Activated T-helper 1 cell treated with anti-CD3 and anti-CD28 coated beads, Interleukin-12 subunit alpha, Interleukin-12 subunit beta, Interleukin-2, Interleukin-4 antibody, amounts not matched to agents 30 ng/mL and 10 ng/mL and 1 ng/mL, durations not matched to agents 14 hours and 24 hours and 36 hours (primary cell): Measurements from ENCODE around the gene SSUH2. TPM values are rescaled to one million over a fixed set of nuclear protein-coding genes. Genes with fewer than 3 reads are reported as not detected.
"Not testable (repeated sequence)": the region's sequence is repeated elsewhere in the genome, so short reads cannot be mapped to it uniquely, and the experiment has no call there.

Experiments used
- DNase-seq: peaks from one replicate; pipeline ENCODE4 v3.0.0; 2021; ENCODE audit warnings: low spot score
- H3K27ac Mint-ChIP-seq: one replicate; pipeline ENCODE4 v1.8.0; 2021; ENCODE audit warnings: mild to moderate bottlenecking, mixed read lengths
- H3K27me3 Mint-ChIP-seq: one replicate; pipeline ENCODE4 v1.8.0; 2022; ENCODE audit warnings: mild to moderate bottlenecking, moderate library complexity, mixed read lengths; ENCODE audit not compliant: insufficient read depth
- H3K36me3 Mint-ChIP-seq: one replicate; pipeline ENCODE4 v1.8.0; 2021; ENCODE audit warnings: low read depth, mixed read lengths
- H3K4me1 Mint-ChIP-seq: one replicate; pipeline ENCODE4 v1.8.0; 2021; ENCODE audit warnings: low read depth, mixed read lengths
- H3K4me3 Mint-ChIP-seq: one replicate; pipeline ENCODE4 v1.8.0; 2021; ENCODE audit warnings: mild to moderate bottlenecking, moderate library complexity, mixed read lengths
- H3K9me3 Mint-ChIP-seq: one replicate; pipeline ENCODE4 v1.8.0; 2021; ENCODE audit warnings: mixed read lengths
- intact Hi-C: fragments of 100-400 bp; cut with micrococcal nuclease; formaldehyde crosslinking; loops from one replicate; pipeline ENCODE4 v1.15.1; 2024
- total RNA-seq: library from RNA; stranded (reverse); gene quantifications from 2 replicates; pipeline ENCODE4 v1.2.3, GENCODE V29; 2022

Gene SSUH2
- total RNA-seq: not detected in 2 replicates

GRCh38 chr3:8644748-8645390, at the start of gene SSUH2:
Gene SSUH2, minus strand, starts transcription at chr3:8644798. Its CDS starts 40 bp downstream, at chr3:8644758.
- Mint-ChIP-seq H3K9me3 (no peaks in the 10 kb centered on the region), H3K36me3 (no peaks in the 10 kb centered on the region), H3K4me3 (no peak within 1 kb of the TSS), H3K27me3 (no peaks in the 10 kb centered on the region), H3K27ac (no peak within 1 kb of the TSS), H3K4me1 (no peaks in the 10 kb centered on the region)
- DNase-seq: no peak
- intact Hi-C loops: no loop called here

GRCh38 chr3:8691295-8691694, 46.7 kb upstream of the SSUH2 start:
- H3K4me3 Mint-ChIP-seq, H3K27ac Mint-ChIP-seq, DNase-seq, H3K36me3 Mint-ChIP-seq, H3K9me3 Mint-ChIP-seq, H3K27me3 Mint-ChIP-seq, intact Hi-C loops, H3K4me1 Mint-ChIP-seq: not testable (repeated sequence)

GRCh38 chr3:8684992-8685391, 40.4 kb upstream of the SSUH2 start:
- intact Hi-C loops, H3K4me3 Mint-ChIP-seq, H3K27me3 Mint-ChIP-seq, H3K4me1 Mint-ChIP-seq, H3K27ac Mint-ChIP-seq, H3K9me3 Mint-ChIP-seq, H3K36me3 Mint-ChIP-seq, DNase-seq: not testable (repeated sequence)

GRCh38 chr3:8682850-8683574, 38.4 kb upstream of the SSUH2 start:
- H3K36me3 Mint-ChIP-seq, intact Hi-C loops, H3K4me3 Mint-ChIP-seq, DNase-seq, H3K4me1 Mint-ChIP-seq, H3K27me3 Mint-ChIP-seq, H3K27ac Mint-ChIP-seq, H3K9me3 Mint-ChIP-seq: not testable (repeated sequence)

- H3K9me3 Mint-ChIP-seq, H3K36me3 Mint-ChIP-seq, intact Hi-C loops, H3K27ac Mint-ChIP-seq, DNase-seq, H3K4me1 Mint-ChIP-seq, H3K4me3 Mint-ChIP-seq, H3K27me3 Mint-ChIP-seq: not testable (repeated sequence)
Measured at GRCh38 chr3:8681881-8682538, 37.4 kb upstream of the SSUH2 start.

GRCh38 chr3:8681349-8681748, 36.8 kb upstream of the SSUH2 start:
- H3K36me3 Mint-ChIP-seq: no peaks in the 10 kb centered on the region
- no peak overlapping the region for H3K4me3 Mint-ChIP-seq
- peaks cover 4% of the 10 kb centered on the region for H3K4me1 Mint-ChIP-seq
- H3K27ac Mint-ChIP-seq: no peak overlapping the region
- no peaks in the 10 kb centered on the region for H3K9me3 Mint-ChIP-seq
- H3K27me3 Mint-ChIP-seq: no peaks in the 10 kb centered on the region
- intact Hi-C loops: no loop called here
- DNase-seq: no peak

GRCh38 chr3:8679817-8680553, 35.4 kb upstream of the SSUH2 start:
- H3K36me3 Mint-ChIP-seq: not testable (repeated sequence)

GRCh38 chr3:8678751-8679150, 34.2 kb upstream of the SSUH2 start:
- no peak for DNase-seq
- no peaks in the 10 kb centered on the region for H3K36me3 Mint-ChIP-seq
- peaks cover 4% of the 10 kb centered on the region for H3K4me1 Mint-ChIP-seq
- H3K27me3 Mint-ChIP-seq: no peaks in the 10 kb centered on the region
- no peak overlapping the region for H3K27ac Mint-ChIP-seq
- intact Hi-C loops: no loop called here
- no peak overlapping the region for H3K4me3 Mint-ChIP-seq
- H3K9me3 Mint-ChIP-seq: no peaks in the 10 kb centered on the region

More at GRCh38 chr3:8679817-8680553, 35.4 kb upstream of the SSUH2 start:
- H3K27ac Mint-ChIP-seq, H3K4me1 Mint-ChIP-seq, H3K9me3 Mint-ChIP-seq, intact Hi-C loops, H3K4me3 Mint-ChIP-seq, DNase-seq, H3K27me3 Mint-ChIP-seq: not testable (repeated sequence)

- intact Hi-C loops, H3K4me1 Mint-ChIP-seq, H3K9me3 Mint-ChIP-seq, H3K36me3 Mint-ChIP-seq, DNase-seq, H3K27ac Mint-ChIP-seq, H3K27me3 Mint-ChIP-seq, H3K4me3 Mint-ChIP-seq: not testable (repeated sequence)
Measured at GRCh38 chr3:8677258-8677657, 32.7 kb upstream of the SSUH2 start.

- H3K4me1 Mint-ChIP-seq, H3K27ac Mint-ChIP-seq, H3K9me3 Mint-ChIP-seq, H3K4me3 Mint-ChIP-seq, H3K27me3 Mint-ChIP-seq, intact Hi-C loops, DNase-seq, H3K36me3 Mint-ChIP-seq: not testable (repeated sequence)
Measured at GRCh38 chr3:8675591-8675990, 31.0 kb upstream of the SSUH2 start.

GRCh38 chr3:8673083-8673737, 28.6 kb upstream of the SSUH2 start:
- no peak overlapping the region for H3K4me3 Mint-ChIP-seq
- H3K27me3 Mint-ChIP-seq: peaks cover 1% of the 10 kb centered on the region
- no peak for DNase-seq
- H3K9me3 Mint-ChIP-seq: no peaks in the 10 kb centered on the region
- intact Hi-C loops: no loop called here
- no peaks in the 10 kb centered on the region for H3K36me3 Mint-ChIP-seq
- no peak overlapping the region for H3K27ac Mint-ChIP-seq
- no peaks in the 10 kb centered on the region for H3K4me1 Mint-ChIP-seq

- intact Hi-C loops: no loop called here
- no peak for DNase-seq
- Mint-ChIP-seq H3K4me1 (no peaks in the 10 kb centered on the region), H3K27ac (no peak overlapping the region), H3K27me3 (peaks cover 3% of the 10 kb centered on the region), H3K4me3 (no peak overlapping the region), H3K36me3 (no peaks in the 10 kb centered on the region), H3K9me3 (no peaks in the 10 kb centered on the region)
Measured at GRCh38 chr3:8669019-8669418, 24.4 kb upstream of the SSUH2 start.
